ENCODE data around the gene SNAP91.
"Not testable (repeated sequence)": the region's sequence is repeated elsewhere in the genome, so short reads cannot be mapped to it uniquely, and the experiment has no call there.

The SNAP91 gene

GRCh38 chr6:83708970-83709747 is at the start of gene SNAP91:
Gene SNAP91 (minus strand): TSS chr6:83709101. CDS start chr6:83707927, 1,174 bp downstream.
- DNase-seq = peak; percentile 75

GRCh38 chr6:83758533-83758932 is 49.6 kb upstream of the SNAP91 start:
- DNase-seq = no peak

- no peak for DNase-seq
Measured at GRCh38 chr6:83757021-83757420, 48.1 kb upstream of the SNAP91 start.

GRCh38 chr6:83756565-83756964 is 47.7 kb upstream of the SNAP91 start:
- DNase-seq = no peak

- not testable (repeated sequence) for DNase-seq
Measured at GRCh38 chr6:83752375-83752774, 43.5 kb upstream of the SNAP91 start.

GRCh38 chr6:83741089-83741488 is 32.2 kb upstream of the SNAP91 start:
- DNase-seq = no peak

- DNase-seq = no peak
Measured at GRCh38 chr6:83735461-83735860, 26.6 kb upstream of the SNAP91 start.

- no peak for DNase-seq
Measured at GRCh38 chr6:83729871-83730270, 21.0 kb upstream of the SNAP91 start.

GRCh38 chr6:83722876-83723275 is 14.0 kb upstream of the SNAP91 start:
- no peak for DNase-seq

GRCh38 chr6:83717809-83718208 is 8.9 kb upstream of the SNAP91 start:
- no peak for DNase-seq

- DNase-seq = no peak
Measured at GRCh38 chr6:83711958-83712357, 3.1 kb upstream of the SNAP91 start.

GRCh38 chr6:83709748-83710050 is 798 bp upstream of the SNAP91 start:
- DNase-seq = no peak

GRCh38 chr6:83708546-83708969 is 343 bp downstream of the SNAP91 start:
- peak; percentile 47 for DNase-seq

GRCh38 chr6:83707829-83708545 is 914 bp downstream of the SNAP91 start:
- peak; percentile 52 for DNase-seq

GRCh38 chr6:83702749-83703148 is 6.2 kb downstream of the SNAP91 start:
- DNase-seq = peak; percentile 2

GRCh38 chr6:83702077-83702476 is 6.8 kb downstream of the SNAP91 start:
- no peak for DNase-seq

- no peak for DNase-seq
Measured at GRCh38 chr6:83696674-83697073, 12.2 kb downstream of the SNAP91 start.

GRCh38 chr6:83685481-83685880 is 23.4 kb downstream of the SNAP91 start:
- DNase-seq = no peak

GRCh38 chr6:83677791-83678190 is 31.1 kb downstream of the SNAP91 start:
- DNase-seq = no peak

GRCh38 chr6:83637953-83638352 is 70.9 kb downstream of the SNAP91 start:
- DNase-seq = no peak

GRCh38 chr6:83636800-83637199 is 72.1 kb downstream of the SNAP91 start:
- no peak for DNase-seq

GRCh38 chr6:83633609-83634008 is 75.3 kb downstream of the SNAP91 start:
- no peak for DNase-seq

- no peak for DNase-seq
Measured at GRCh38 chr6:83633149-83633548, 75.8 kb downstream of the SNAP91 start.

GRCh38 chr6:83629908-83630307 is 79.0 kb downstream of the SNAP91 start:
- DNase-seq = not testable (repeated sequence)
